Measurements from ENCODE around the gene SFRP2.

The SFRP2 gene

GRCh38 chr4:153799694-153800074, 10.8 kb upstream of the SFRP2 start:
- TF ChIP-seq TAF1 (IDR thresholded peaks at IDR 0.05; ENCODE audit: borderline replicate concordance, insufficient read depth, low read length) (no peak), POLR2AphosphoS5 (IDR thresholded peaks at IDR 0.05; ENCODE audit: low read depth, low read length) (no peak), REST (IDR thresholded peaks at IDR 0.05; ENCODE audit: insufficient read depth in 1 of 2, low read depth in 2 of 2, low read length in 2 of 2) (no peak), FOXP2 (optimal IDR thresholded peaks at IDR 0.05; ENCODE audit: borderline replicate concordance, extremely low read depth, extremely low read length, insufficient read depth) (no peak), SIN3A (IDR thresholded peaks at IDR 0.05; ENCODE audit: borderline replicate concordance, insufficient read depth, low read length) (no peak)

- no peak for TF ChIP-seq REST (IDR thresholded peaks at IDR 0.05; ENCODE audit: insufficient read depth in 1 of 2, low read depth in 2 of 2, low read length in 2 of 2)
- TF ChIP-seq SIN3A (IDR thresholded peaks at IDR 0.05; ENCODE audit: borderline replicate concordance, insufficient read depth, low read length): no peak
Observed at GRCh38 chr4:153798901-153799693, 10.2 kb upstream of the SFRP2 start.

- TF ChIP-seq FOXP2 (optimal IDR thresholded peaks at IDR 0.05; ENCODE audit: borderline replicate concordance, extremely low read depth, extremely low read length, insufficient read depth): no peak
- TF ChIP-seq POLR2AphosphoS5 (IDR thresholded peaks at IDR 0.05; ENCODE audit: low read depth, low read length): no peak
- no peak for TF ChIP-seq SIN3A (IDR thresholded peaks at IDR 0.05; ENCODE audit: borderline replicate concordance, insufficient read depth, low read length)
- no peak for TF ChIP-seq REST (IDR thresholded peaks at IDR 0.05; ENCODE audit: insufficient read depth in 1 of 2, low read depth in 2 of 2, low read length in 2 of 2)
- TF ChIP-seq TAF1 (IDR thresholded peaks at IDR 0.05; ENCODE audit: borderline replicate concordance, insufficient read depth, low read length): no peak
Observed at GRCh38 chr4:153798420-153798819, 9.5 kb upstream of the SFRP2 start.

GRCh38 chr4:153794006-153794405, 5.1 kb upstream of the SFRP2 start:
- TF ChIP-seq SIN3A (IDR thresholded peaks at IDR 0.05; ENCODE audit: borderline replicate concordance, insufficient read depth, low read length): no peak
- no peak for TF ChIP-seq TAF1 (IDR thresholded peaks at IDR 0.05; ENCODE audit: borderline replicate concordance, insufficient read depth, low read length)
- no peak for TF ChIP-seq POLR2AphosphoS5 (IDR thresholded peaks at IDR 0.05; ENCODE audit: low read depth, low read length)
- no peak for TF ChIP-seq FOXP2 (optimal IDR thresholded peaks at IDR 0.05; ENCODE audit: borderline replicate concordance, extremely low read depth, extremely low read length, insufficient read depth)
- no peak for TF ChIP-seq REST (IDR thresholded peaks at IDR 0.05; ENCODE audit: insufficient read depth in 1 of 2, low read depth in 2 of 2, low read length in 2 of 2)

All from PFSK-1 (cell line).